H1 (cell line): Measurements from ENCODE around the gene SMURF2.

Source experiments
- GTF2F1 ChIP-seq: IDR thresholded peaks from 2 replicates; pipeline ENCODE4 v1.6.1; 2012; ENCODE audit warnings: low read depth, low read length, improper control_type of control experiment, borderline replicate concordance
- JUND ChIP-seq: IDR thresholded peaks from 2 replicates; pipeline ENCODE4 v1.6.1; 2011; ENCODE audit warnings: mild to moderate bottlenecking, improper control_type of control experiment, low read length
- POLR2AphosphoS5 ChIP-seq: IDR thresholded peaks from 2 replicates; pipeline ENCODE4 v1.6.1; 2011; ENCODE audit warnings: low read depth, low read length
- RAD21 ChIP-seq, 2 experiments: IDR thresholded peaks in 1 of 2; conservative IDR thresholded peaks in 1 of 2; 2 replicates each; pipeline ENCODE4 v1.6.1; 2011; ENCODE audit warnings: low read depth in 2 of 2, low read length in 2 of 2, improper control_type of control experiment in 1 of 2, inconsistent platforms in 1 of 2, mild to moderate bottlenecking in 1 of 2, moderate library complexity in 1 of 2
- RXRA ChIP-seq: IDR thresholded peaks from 2 replicates; pipeline ENCODE4 v1.6.1; 2011; ENCODE audit warnings: low read depth, mild to moderate bottlenecking, low read length, moderate library complexity; ENCODE audit not compliant: insufficient read depth
- TF ChIP-seq, protein P1 (sequence below), 3 experiments: IDR thresholded peaks; 1 replicate in 2 of 3; 2 replicates in 1 of 3; pipeline versions ENCODE4 v1.5.1 to v1.6.1; 2011; ENCODE audit warnings: low read length in 3 of 3, mild to moderate bottlenecking in 3 of 3, inconsistent platforms in 2 of 3, low read depth in 1 of 3, moderate library complexity in 1 of 3; ENCODE audit not compliant: insufficient read depth in 1 of 3; ENCODE audit errors: control extremely low read depth in 1 of 3

DNA sequence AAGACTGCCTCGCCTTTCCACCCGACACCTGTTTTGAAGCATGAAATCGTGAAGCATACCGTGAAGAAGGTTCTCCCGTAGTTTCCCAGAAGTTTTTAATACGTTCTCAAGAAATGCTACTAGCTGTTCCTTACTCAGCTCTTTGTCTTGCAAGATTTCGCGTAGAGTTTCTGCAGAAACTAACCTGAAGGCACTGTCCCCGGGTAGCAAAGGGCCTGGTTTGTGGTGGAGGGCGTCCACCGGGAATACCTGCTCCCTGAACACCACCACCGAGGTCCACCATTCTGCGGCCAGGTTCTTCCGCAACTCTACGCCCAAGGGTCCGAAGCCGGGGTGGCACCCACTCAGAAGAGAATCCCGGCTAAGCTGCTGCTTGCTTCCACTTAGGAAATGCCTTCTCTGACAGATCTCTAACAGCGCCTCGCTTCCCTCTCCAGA, 165.7 kb downstream of the SMURF2 start:
- TF ChIP-seq, protein P1, sequence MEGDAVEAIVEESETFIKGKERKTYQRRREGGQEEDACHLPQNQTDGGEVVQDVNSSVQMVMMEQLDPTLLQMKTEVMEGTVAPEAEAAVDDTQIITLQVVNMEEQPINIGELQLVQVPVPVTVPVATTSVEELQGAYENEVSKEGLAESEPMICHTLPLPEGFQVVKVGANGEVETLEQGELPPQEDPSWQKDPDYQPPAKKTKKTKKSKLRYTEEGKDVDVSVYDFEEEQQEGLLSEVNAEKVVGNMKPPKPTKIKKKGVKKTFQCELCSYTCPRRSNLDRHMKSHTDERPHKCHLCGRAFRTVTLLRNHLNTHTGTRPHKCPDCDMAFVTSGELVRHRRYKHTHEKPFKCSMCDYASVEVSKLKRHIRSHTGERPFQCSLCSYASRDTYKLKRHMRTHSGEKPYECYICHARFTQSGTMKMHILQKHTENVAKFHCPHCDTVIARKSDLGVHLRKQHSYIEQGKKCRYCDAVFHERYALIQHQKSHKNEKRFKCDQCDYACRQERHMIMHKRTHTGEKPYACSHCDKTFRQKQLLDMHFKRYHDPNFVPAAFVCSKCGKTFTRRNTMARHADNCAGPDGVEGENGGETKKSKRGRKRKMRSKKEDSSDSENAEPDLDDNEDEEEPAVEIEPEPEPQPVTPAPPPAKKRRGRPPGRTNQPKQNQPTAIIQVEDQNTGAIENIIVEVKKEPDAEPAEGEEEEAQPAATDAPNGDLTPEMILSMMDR (IDR thresholded peaks at IDR 0.05; ENCODE audit: control extremely low read depth in 1 of 3, insufficient read depth in 1 of 3, low read depth in 1 of 3, low read length in 3 of 3): no peak
- no peak for TF ChIP-seq GTF2F1
- no peak for TF ChIP-seq RAD21 (IDR thresholded peaks at IDR 0.05 in 1 of 2, conservative IDR thresholded peaks at IDR 0.05 in 1 of 2; ENCODE audit: low read depth in 2 of 2, low read length in 2 of 2)
- no peak for TF ChIP-seq JUND
- no peak for TF ChIP-seq RXRA
- TF ChIP-seq POLR2AphosphoS5: no peak
